Mesendoderm (in vitro differentiated cells): ENCODE measurements around the gene IL16.

Experiments used
- DNase-seq: peaks from one replicate; pipeline ENCODE4 v3.0.0; 2013
- H2AK5ac ChIP-seq: 2 replicates; pipeline ENCODE4 v1.6.1; 2013; ENCODE audit warnings: low read length, inconsistent platforms
- H2BK120ac ChIP-seq: 2 replicates; pipeline ENCODE4 v1.6.1; 2013; ENCODE audit warnings: low read depth, mild to moderate bottlenecking, low read length, moderate library complexity, mixed read lengths
- H2BK15ac ChIP-seq: replicated peaks from 2 replicates; pipeline ENCODE4 v1.6.1; 2013; ENCODE audit warnings: low read depth, mild to moderate bottlenecking, moderate library complexity
- H2BK5ac ChIP-seq: 2 replicates; pipeline ENCODE4 v1.6.1; 2013; ENCODE audit warnings: low read length, inconsistent platforms
- H3K18ac ChIP-seq: 2 replicates; pipeline ENCODE4 v1.6.1; 2013; ENCODE audit warnings: mild to moderate bottlenecking, low read length, mixed read lengths
- H3K23ac ChIP-seq: one replicate; pipeline ENCODE4 v1.6.1; 2013; ENCODE audit warnings: low read length
- H3K27ac ChIP-seq: 2 replicates; pipeline ENCODE4 v1.5.1; 2013; ENCODE audit warnings: low read depth, mild to moderate bottlenecking, inconsistent platforms, low read length, moderate library complexity
- H3K27me3 ChIP-seq: 2 replicates; pipeline ENCODE4 v1.6.1; 2013; ENCODE audit warnings: low read length, control low read depth, mild to moderate bottlenecking, inconsistent platforms; ENCODE audit not compliant: insufficient read depth, poor library complexity
- H3K36me3 ChIP-seq: 2 replicates; pipeline ENCODE4 v1.6.1; 2013; ENCODE audit warnings: low read length, inconsistent platforms; ENCODE audit not compliant: control insufficient read depth, insufficient read depth
- H3K4ac ChIP-seq: one replicate; pipeline ENCODE4 v1.6.1; 2013; ENCODE audit warnings: low read depth, mild to moderate bottlenecking, low read length, moderate library complexity
- H3K4me1 ChIP-seq: 2 replicates; pipeline ENCODE4 v1.6.1; 2013; ENCODE audit warnings: low read depth, low read length, inconsistent platforms; ENCODE audit not compliant: control insufficient read depth
- H3K4me2 ChIP-seq: 2 replicates; pipeline ENCODE4 v1.6.1; 2013; ENCODE audit warnings: low read length
- H3K4me3 ChIP-seq: 2 replicates; pipeline ENCODE4 v1.5.1; 2013; ENCODE audit warnings: mild to moderate bottlenecking, low read length
- H3K56ac ChIP-seq: one replicate; pipeline ENCODE4 v1.6.1; 2013; ENCODE audit warnings: low read length
- H3K79me1 ChIP-seq: 2 replicates; pipeline ENCODE4 v1.6.1; 2013; ENCODE audit warnings: low read length, inconsistent platforms
- H3K79me2 ChIP-seq: 2 replicates; pipeline ENCODE4 v1.6.1; 2013; ENCODE audit warnings: mild to moderate bottlenecking, low read length; ENCODE audit not compliant: control insufficient read depth, insufficient read depth
- H3K9ac ChIP-seq: 2 replicates; pipeline ENCODE4 v1.6.1; 2013; ENCODE audit warnings: low read length, inconsistent platforms
- H4K5ac ChIP-seq: one replicate; pipeline ENCODE4 v1.6.1; 2013; ENCODE audit warnings: low read length
- H4K8ac ChIP-seq: one replicate; pipeline ENCODE4 v1.6.1; 2013; ENCODE audit warnings: low read depth, mild to moderate bottlenecking, control low read depth, low read length, moderate library complexity
- WGBS: extraction: QIAGEN DNeasy Blood & Tissue Kit; methylation state at CpG from one replicate; pipeline ENCODE4 v1.1.7; 2013; ENCODE audit warnings: low lambda C conversion rate, missing lambda C conversion rate; ENCODE audit not compliant: insufficient coverage; ENCODE audit errors: extremely low coverage; 5-methylcytosine and 5-hydroxymethylcytosine counted together

IL16 gene

GRCh38 chr15:81351651-81352050 lies 155.0 kb downstream of the IL16 start:
- WGBS, result no CpG with 5 or more reads among the region's 5 CpGs

GRCh38 chr15:81356252-81356651 lies 159.6 kb downstream of the IL16 start:
- no CpG with 5 or more reads among the region's 5 CpGs for WGBS
- H3K4me3 ChIP-seq, result no peak overlapping the region
- no peak for DNase-seq

More at GRCh38 chr15:81351651-81352050, 155.0 kb downstream of the IL16 start:
- Histone ChIP-seq H3K79me1 (no peaks in the 10 kb centered on the region), H3K79me2 (no peaks in the 10 kb centered on the region), H2AK5ac (no peak overlapping the region), H4K5ac (no peak overlapping the region), H3K9ac (no peak overlapping the region), H3K4me2 (no peak overlapping the region), H3K56ac (no peak overlapping the region), H3K4ac (no peak overlapping the region), H2BK15ac (no peak overlapping the region), H2BK5ac (no peak overlapping the region), H3K4me3 (no peak overlapping the region), H3K27ac (no peak overlapping the region), H4K8ac (no peak overlapping the region), H3K23ac (no peak overlapping the region), H3K18ac (no peak overlapping the region), H3K27me3 (no peaks in the 10 kb centered on the region), H3K4me1 (no peaks in the 10 kb centered on the region), H3K36me3 (no peaks in the 10 kb centered on the region), H2BK120ac (no peak overlapping the region)
- no peak for DNase-seq

DNA sequence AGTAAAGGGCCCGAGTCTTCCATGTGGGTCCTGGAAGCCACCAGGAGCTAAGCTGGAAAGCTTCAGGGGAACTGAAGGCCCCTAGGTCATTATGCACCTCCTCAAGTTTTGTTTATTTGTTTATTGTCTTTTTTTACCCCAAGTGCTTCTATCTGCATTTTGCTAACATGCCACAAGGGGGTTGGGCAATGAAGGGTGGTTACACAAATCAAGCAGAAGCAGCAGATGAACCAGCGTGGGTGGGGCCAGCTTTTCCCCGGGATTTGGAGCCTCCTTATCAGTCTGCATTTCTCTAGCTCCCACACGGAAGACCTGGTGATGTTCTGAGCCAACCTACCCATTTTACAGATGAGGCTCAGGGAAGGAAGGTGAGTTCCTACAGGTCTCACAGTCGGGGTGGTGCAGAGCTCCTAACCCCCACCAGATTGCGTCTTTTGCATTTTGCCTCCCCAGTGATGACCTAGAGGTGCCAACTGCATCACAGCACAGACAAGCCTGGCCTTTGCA lies 160.6 kb downstream of the IL16 start:
- DNase-seq, result peak; percentile 52
- no CpG with 5 or more reads among the region's 6 CpGs for WGBS

More at GRCh38 chr15:81356252-81356651, 159.6 kb downstream of the IL16 start:
- Histone ChIP-seq H4K5ac (no peak overlapping the region), H3K4me1 (no peaks in the 10 kb centered on the region), H3K4me2 (no peak overlapping the region), H4K8ac (no peak overlapping the region), H2BK15ac (no peak overlapping the region), H2BK120ac (no peak overlapping the region), H3K23ac (peak overlapping the region; percentile 24), H2AK5ac (no peak overlapping the region), H3K27me3 (no peaks in the 10 kb centered on the region), H2BK5ac (no peak overlapping the region), H3K56ac (no peak overlapping the region), H3K4ac (no peak overlapping the region), H3K18ac (no peak overlapping the region), H3K36me3 (no peaks in the 10 kb centered on the region), H3K27ac (no peak overlapping the region), H3K9ac (no peak overlapping the region), H3K79me1 (no peaks in the 10 kb centered on the region), H3K79me2 (no peaks in the 10 kb centered on the region)

DNA sequence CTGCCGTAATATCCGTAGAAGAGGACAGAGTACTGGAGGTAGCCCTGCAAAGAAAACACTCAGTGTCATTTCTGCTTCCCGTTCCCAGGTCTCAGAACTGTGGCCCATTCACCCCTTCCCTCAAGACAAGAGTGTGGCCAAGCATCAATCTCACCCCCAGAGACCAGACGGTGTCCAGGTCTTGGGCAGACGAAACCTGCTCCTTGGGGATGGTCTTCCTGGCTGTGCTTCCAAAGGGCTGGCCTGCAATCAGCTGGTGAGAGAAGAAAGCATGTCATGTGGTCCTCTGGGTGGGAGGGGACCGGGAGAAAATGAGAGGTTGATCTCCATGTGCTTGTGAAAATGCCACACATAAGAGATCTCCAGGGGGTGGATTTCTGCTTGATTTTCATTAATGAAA lies 161.6 kb downstream of the IL16 start:
- H2AK5ac ChIP-seq, result no peak overlapping the region
- no peak overlapping the region for H4K5ac ChIP-seq
- H2BK5ac ChIP-seq, result no peak overlapping the region
- no peak overlapping the region for H3K4me2 ChIP-seq
- H3K23ac ChIP-seq, result no peak overlapping the region
- no peak overlapping the region for H3K27ac ChIP-seq
- no peak for DNase-seq
- H3K4me1 ChIP-seq, result no peaks in the 10 kb centered on the region
- H3K4me3 ChIP-seq, result no peak overlapping the region
- H3K79me2 ChIP-seq, result no peaks in the 10 kb centered on the region
- H3K27me3 ChIP-seq, result no peaks in the 10 kb centered on the region
- H4K8ac ChIP-seq, result no peak overlapping the region
- H3K4ac ChIP-seq, result no peak overlapping the region
- H3K18ac ChIP-seq, result no peak overlapping the region
- H3K36me3 ChIP-seq, result no peaks in the 10 kb centered on the region
- H2BK120ac ChIP-seq, result no peak overlapping the region
- H3K56ac ChIP-seq, result no peak overlapping the region
- no peak overlapping the region for H2BK15ac ChIP-seq
- no peak overlapping the region for H3K9ac ChIP-seq
- H3K79me1 ChIP-seq, result no peaks in the 10 kb centered on the region
- WGBS, result no CpG with 5 or more reads among the region's 6 CpGs

More for the DNA sequence above, 160.6 kb downstream of the IL16 start:
- Histone ChIP-seq H3K36me3 (no peaks in the 10 kb centered on the region), H3K4me1 (no peaks in the 10 kb centered on the region), H3K27ac (no peak overlapping the region), H2AK5ac (no peak overlapping the region), H4K8ac (no peak overlapping the region), H3K27me3 (no peaks in the 10 kb centered on the region), H3K56ac (no peak overlapping the region), H4K5ac (no peak overlapping the region), H3K4ac (no peak overlapping the region), H2BK5ac (no peak overlapping the region), H3K23ac (no peak overlapping the region), H3K18ac (no peak overlapping the region), H3K79me1 (no peaks in the 10 kb centered on the region), H3K79me2 (no peaks in the 10 kb centered on the region), H2BK15ac (no peak overlapping the region), H2BK120ac (no peak overlapping the region), H3K9ac (no peak overlapping the region), H3K4me2 (no peak overlapping the region), H3K4me3 (no peak overlapping the region)

- H3K4ac ChIP-seq, result no peak overlapping the region
- H3K79me1 ChIP-seq, result no peaks in the 10 kb centered on the region
- H3K56ac ChIP-seq, result no peak overlapping the region
- H3K79me2 ChIP-seq, result no peaks in the 10 kb centered on the region
- H3K27me3 ChIP-seq, result no peaks in the 10 kb centered on the region
- H3K27ac ChIP-seq, result no peak overlapping the region
- H3K36me3 ChIP-seq, result no peaks in the 10 kb centered on the region
- H3K4me3 ChIP-seq, result no peak overlapping the region
- H3K18ac ChIP-seq, result no peak overlapping the region
- H4K8ac ChIP-seq, result no peak overlapping the region
- no peak overlapping the region for H4K5ac ChIP-seq
- no peaks in the 10 kb centered on the region for H3K4me1 ChIP-seq
- no peak overlapping the region for H2BK5ac ChIP-seq
- no peak overlapping the region for H2BK120ac ChIP-seq
- no CpG with 5 or more reads among the region's 5 CpGs for WGBS
- no peak overlapping the region for H3K4me2 ChIP-seq
- DNase-seq, result no peak
- H3K9ac ChIP-seq, result no peak overlapping the region
- no peak overlapping the region for H2BK15ac ChIP-seq
- H2AK5ac ChIP-seq, result no peak overlapping the region
- H3K23ac ChIP-seq, result no peak overlapping the region
Observed at GRCh38 chr15:81360491-81360890, 163.8 kb downstream of the IL16 start.

GRCh38 chr15:81361891-81362290 lies 165.2 kb downstream of the IL16 start:
- Histone ChIP-seq H4K5ac (no peak overlapping the region), H3K4me3 (no peak overlapping the region), H3K18ac (no peak overlapping the region), H3K79me2 (no peaks in the 10 kb centered on the region), H3K27me3 (no peaks in the 10 kb centered on the region), H2BK15ac (no peak overlapping the region), H2BK5ac (no peak overlapping the region), H3K79me1 (no peaks in the 10 kb centered on the region), H3K27ac (no peak overlapping the region), H2BK120ac (no peak overlapping the region), H3K4me1 (no peaks in the 10 kb centered on the region), H3K9ac (no peak overlapping the region), H2AK5ac (no peak overlapping the region), H3K4me2 (no peak overlapping the region), H3K4ac (no peak overlapping the region), H3K36me3 (no peaks in the 10 kb centered on the region), H3K23ac (peak overlapping the region; percentile 75), H3K56ac (no peak overlapping the region), H4K8ac (no peak overlapping the region)
- no CpG with 5 or more reads among the region's 7 CpGs for WGBS
- no peak for DNase-seq
